ENCODE measurements around the gene CNPY1. TPM values are rescaled to one million over a fixed set of nuclear protein-coding genes. Genes with fewer than 3 reads are reported as not detected.

The CNPY1 gene
- total and polyA plus RNA-seq, 9 donors: 0.05 TPM; not detected in 8

DNA sequence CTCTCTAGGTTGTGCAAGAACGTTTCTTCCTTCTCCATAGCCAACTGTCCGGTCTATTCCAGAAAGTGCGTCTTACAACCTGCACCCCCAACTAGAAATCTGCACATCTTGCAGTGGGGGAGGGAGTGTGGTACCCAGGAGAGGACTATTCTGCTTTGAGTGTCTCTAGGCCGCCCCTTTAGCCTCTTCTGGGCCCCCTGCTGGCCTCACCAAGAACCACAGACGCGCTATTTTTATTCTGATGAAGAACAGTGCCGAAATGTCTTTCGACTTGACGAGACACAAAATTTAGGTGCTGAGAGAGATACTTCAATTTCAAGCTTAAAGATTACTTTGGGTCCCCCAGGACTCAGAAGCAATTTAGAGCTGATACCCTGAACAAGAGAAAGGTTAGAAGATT, 1.0 kb downstream of the CNPY1 start:
- Histone ChIP-seq H3K9me3 (no peaks in the 10 kb centered on the region), H3K4me1 (ENCODE audit: insufficient read depth) (no peaks in the 10 kb centered on the region), H3K36me3 (no peaks in the 10 kb centered on the region), H3K27ac (no peak overlapping the region), H3K4me3 (no peak overlapping the region), H3K27me3 (no peaks in the 10 kb centered on the region)
- no peak for TF ChIP-seq POLR2A (IDR thresholded peaks at IDR 0.05)
- no peak for TF ChIP-seq EP300 (IDR thresholded peaks at IDR 0.05)
- TF ChIP-seq, protein P1, sequence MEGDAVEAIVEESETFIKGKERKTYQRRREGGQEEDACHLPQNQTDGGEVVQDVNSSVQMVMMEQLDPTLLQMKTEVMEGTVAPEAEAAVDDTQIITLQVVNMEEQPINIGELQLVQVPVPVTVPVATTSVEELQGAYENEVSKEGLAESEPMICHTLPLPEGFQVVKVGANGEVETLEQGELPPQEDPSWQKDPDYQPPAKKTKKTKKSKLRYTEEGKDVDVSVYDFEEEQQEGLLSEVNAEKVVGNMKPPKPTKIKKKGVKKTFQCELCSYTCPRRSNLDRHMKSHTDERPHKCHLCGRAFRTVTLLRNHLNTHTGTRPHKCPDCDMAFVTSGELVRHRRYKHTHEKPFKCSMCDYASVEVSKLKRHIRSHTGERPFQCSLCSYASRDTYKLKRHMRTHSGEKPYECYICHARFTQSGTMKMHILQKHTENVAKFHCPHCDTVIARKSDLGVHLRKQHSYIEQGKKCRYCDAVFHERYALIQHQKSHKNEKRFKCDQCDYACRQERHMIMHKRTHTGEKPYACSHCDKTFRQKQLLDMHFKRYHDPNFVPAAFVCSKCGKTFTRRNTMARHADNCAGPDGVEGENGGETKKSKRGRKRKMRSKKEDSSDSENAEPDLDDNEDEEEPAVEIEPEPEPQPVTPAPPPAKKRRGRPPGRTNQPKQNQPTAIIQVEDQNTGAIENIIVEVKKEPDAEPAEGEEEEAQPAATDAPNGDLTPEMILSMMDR (IDR thresholded peaks at IDR 0.05): no peak
- DNase-seq: no peak
- WGBS, 3 donors: 85 to 89% (median 85%) methylated on average over 9 of the region's 9 CpGs
- intact Hi-C loops (cut with DNase I): no loop called here

DNA sequence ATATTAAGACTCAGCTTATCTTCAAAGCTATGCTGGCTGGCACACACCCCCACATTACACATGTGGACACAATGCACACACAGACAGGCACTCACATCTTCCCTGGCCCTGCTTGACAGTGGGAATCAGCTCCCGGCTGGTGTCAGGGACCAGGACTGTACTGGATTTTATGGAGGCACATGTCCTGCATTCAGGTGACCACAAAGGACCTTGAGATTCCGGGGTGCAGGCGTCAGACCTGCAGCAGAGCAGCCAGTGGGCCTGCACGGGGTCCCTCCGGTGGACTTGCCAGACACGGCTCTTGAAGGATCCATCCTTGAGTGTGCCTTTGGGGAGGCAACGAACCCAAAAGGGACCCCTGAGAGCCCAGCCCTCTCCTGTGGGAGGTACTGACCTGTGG, 1.9 kb downstream of the CNPY1 start:
- Histone ChIP-seq H3K27ac (no peak overlapping the region), H3K4me1 (ENCODE audit: insufficient read depth) (no peaks in the 10 kb centered on the region), H3K36me3 (no peaks in the 10 kb centered on the region), H3K4me3 (no peak overlapping the region), H3K27me3 (no peaks in the 10 kb centered on the region), H3K9me3 (no peaks in the 10 kb centered on the region)
- no peak for DNase-seq
- intact Hi-C loops (cut with DNase I): no loop called here
- 62 to 76% (median 68%) methylated on average over 7 of the region's 7 CpGs for WGBS, 3 donors
- TF ChIP-seq POLR2A (IDR thresholded peaks at IDR 0.05) (no peak), EP300 (IDR thresholded peaks at IDR 0.05) (no peak)
- TF ChIP-seq, protein P1 (IDR thresholded peaks at IDR 0.05): no peak

DNA sequence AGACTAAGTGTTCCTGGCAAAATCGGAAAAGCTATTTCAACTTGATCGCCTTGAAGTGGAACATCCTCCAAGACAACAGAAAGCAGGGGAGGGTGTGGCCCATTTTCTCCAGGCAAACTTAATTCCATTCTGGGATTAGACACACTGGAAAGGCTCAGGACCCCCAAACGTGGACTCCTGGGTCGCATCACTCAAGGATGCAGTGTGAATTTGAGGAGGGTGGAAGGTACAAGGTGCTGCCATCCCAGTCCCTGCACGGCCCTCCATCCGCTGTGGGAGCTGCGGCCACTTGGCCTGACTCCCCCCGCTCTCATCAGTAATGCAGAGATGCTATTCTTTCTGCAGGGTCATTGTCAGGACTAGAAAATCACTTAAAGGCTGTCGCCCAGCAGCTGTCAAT, 2.4 kb downstream of the CNPY1 start:
- no peak for DNase-seq
- H3K27ac ChIP-seq: no peak overlapping the region
- H3K9me3 ChIP-seq: no peaks in the 10 kb centered on the region
- H3K36me3 ChIP-seq: no peaks in the 10 kb centered on the region
- TF ChIP-seq, protein P1 (IDR thresholded peaks at IDR 0.05): no peak
- TF ChIP-seq EP300 (IDR thresholded peaks at IDR 0.05) (no peak), POLR2A (IDR thresholded peaks at IDR 0.05) (no peak)
- 90 to 91% (median 90%) methylated on average over 9 of the region's 9 CpGs for WGBS, 3 donors
- intact Hi-C loops (cut with DNase I): no loop called here
- H3K4me3 ChIP-seq: no peak overlapping the region
- H3K4me1 ChIP-seq (ENCODE audit: insufficient read depth): no peaks in the 10 kb centered on the region
- no peaks in the 10 kb centered on the region for H3K27me3 ChIP-seq

DNA sequence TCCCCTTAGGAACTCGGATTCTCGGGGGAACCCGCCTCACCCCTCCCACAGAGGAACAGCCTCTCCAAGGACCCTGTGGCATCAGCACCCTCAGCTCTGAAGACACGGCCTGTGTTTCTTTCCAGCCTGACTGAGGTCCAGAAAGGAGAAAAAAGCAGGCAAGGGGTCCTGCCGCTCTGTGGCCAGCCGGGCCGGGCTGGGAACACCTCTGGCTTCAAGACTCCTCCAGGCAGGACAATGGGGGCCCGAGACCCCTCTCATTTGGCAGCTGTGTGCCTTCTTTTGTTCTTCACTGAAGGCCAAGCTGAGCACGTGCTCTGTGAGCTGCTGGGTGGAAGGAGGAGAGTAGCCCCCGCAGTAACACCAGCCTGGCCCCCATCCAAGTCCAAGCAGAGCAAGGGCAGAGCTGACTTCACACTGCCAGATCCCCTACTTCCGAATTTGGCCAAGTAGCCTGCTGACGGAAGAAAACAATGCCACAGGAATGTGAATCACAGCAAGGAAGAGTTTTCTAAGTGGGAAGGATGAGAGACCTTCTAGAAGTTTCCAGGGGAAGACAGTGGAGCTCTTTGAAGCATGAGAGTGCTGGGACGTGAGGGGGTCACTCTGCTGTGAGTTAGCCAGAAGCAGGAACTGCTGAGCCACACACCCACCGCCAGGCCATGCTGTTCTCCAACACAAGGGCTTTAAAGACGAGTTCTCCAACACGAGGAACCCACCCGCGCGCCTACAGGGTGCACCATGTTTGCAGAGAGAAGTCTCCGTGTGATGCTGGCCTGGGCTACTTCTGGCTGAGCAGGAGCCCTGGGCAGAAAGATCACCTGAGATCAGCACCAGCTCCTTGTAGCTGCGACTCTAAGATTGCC, 3.1 kb downstream of the CNPY1 start:
- H3K4me3 ChIP-seq: no peak overlapping the region
- H3K27ac ChIP-seq: no peak overlapping the region
- no peaks in the 10 kb centered on the region for H3K9me3 ChIP-seq
- H3K36me3 ChIP-seq: no peaks in the 10 kb centered on the region
- TF ChIP-seq EP300 (IDR thresholded peaks at IDR 0.05): no peak
- no peaks in the 10 kb centered on the region for H3K27me3 ChIP-seq
- H3K4me1 ChIP-seq (ENCODE audit: insufficient read depth): no peaks in the 10 kb centered on the region
- WGBS, 3 donors: 59 to 62% (median 59%) methylated on average over 21 of the region's 21 CpGs
- intact Hi-C loops (cut with DNase I): no loop called here
- peak in 2 of 5 donors; percentile 32 to 49 for DNase-seq

DNA sequence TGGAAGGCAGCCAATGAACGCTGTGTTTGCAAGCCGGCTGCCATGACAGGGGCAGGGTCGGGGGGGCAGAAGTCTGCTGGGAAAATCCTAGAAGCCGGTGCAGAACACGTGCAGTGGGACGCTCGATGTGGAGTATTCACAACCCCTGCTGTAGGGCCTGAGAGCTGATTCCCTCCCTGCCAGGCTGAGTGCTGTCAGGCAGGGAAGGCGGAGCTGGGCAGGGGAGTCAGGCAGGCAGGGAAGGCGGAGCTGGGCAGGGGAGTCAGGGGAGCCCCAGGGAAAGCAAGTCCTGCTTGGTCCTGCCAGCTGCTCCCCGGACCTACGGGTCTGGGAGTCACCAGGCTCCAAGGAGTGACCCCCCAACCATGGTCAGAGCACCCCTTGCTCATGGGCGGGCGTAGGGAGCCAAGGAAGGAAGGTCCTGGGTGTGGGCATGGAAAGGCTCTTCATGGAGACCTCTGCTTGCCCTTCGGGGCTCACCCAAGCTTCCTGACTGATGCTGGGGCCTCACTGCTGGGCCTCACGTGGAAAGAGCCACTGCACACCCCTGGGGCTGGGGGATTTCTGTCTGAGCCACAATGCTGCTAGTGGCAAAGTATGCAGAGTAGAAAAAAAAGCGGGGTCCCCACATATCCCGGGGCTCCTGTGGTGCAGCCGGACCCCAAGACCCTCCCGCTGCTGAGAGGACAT, 4.2 kb downstream of the CNPY1 start:
- no peak for DNase-seq
- Histone ChIP-seq H3K27ac (no peak overlapping the region), H3K36me3 (no peaks in the 10 kb centered on the region), H3K4me1 (ENCODE audit: insufficient read depth) (no peaks in the 10 kb centered on the region), H3K9me3 (no peaks in the 10 kb centered on the region), H3K27me3 (no peaks in the 10 kb centered on the region), H3K4me3 (no peak overlapping the region)
- no peak for TF ChIP-seq EP300 (IDR thresholded peaks at IDR 0.05)
- TF ChIP-seq, protein P1 (IDR thresholded peaks at IDR 0.05): no peak
- TF ChIP-seq POLR2A (IDR thresholded peaks at IDR 0.05): no peak
- WGBS, 3 donors: 63 to 73% (median 63%) methylated on average over 14 to 19 of the region's 19 CpGs
- intact Hi-C loops (cut with DNase I): no loop called here
